Measurements from ENCODE around the gene SLC9A9. TPM values are rescaled to one million over a fixed set of nuclear protein-coding genes. Genes with fewer than 3 reads are reported as not detected.

Gene SLC9A9
- total and polyA plus RNA-seq, 2 experiments from 2014 or later: 2.2 to 6.8 TPM

DNA sequence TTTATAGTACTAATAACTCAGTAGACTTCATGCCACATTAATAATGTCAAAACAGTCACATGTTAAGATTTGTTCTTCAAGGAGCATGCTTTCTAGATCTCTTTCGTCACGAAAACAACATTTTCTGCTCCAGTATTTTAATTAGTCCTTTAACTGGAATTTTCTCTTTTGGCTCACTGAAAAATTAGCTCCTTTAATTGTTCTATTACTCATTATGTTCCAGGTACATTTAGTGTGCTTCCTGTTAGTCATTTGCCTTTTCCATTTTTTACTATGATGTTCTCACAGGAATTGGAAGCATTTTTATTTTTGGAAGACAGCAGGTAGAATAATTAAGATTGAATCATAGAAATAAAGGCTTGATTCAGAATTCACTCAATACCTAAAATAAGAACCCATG, 111.2 kb downstream of the SLC9A9 start:
- Histone ChIP-seq H3K4me3 (no peak overlapping the region), H2AFZ (no peak overlapping the region), H3K79me2 (no peaks in the 10 kb centered on the region), H3K36me3 (replicated peaks; ENCODE audit: insufficient read depth, low read depth) (no peaks in the 10 kb centered on the region), H3K4me1 (ENCODE audit: insufficient read depth) (no peaks in the 10 kb centered on the region), H3K4me2 (no peak overlapping the region), H3K27me3 (no peaks in the 10 kb centered on the region), H4K20me1 (ENCODE audit: insufficient read depth, poor library complexity, severe bottlenecking) (no peaks in the 10 kb centered on the region), H3K27ac (no peak overlapping the region), H3K9me2 (replicated peaks; ENCODE audit: insufficient read depth) (no peaks in the 10 kb centered on the region), H3K9me3 (ENCODE audit: low read depth) (no peaks in the 10 kb centered on the region)
- no peak for DNase-seq (ENCODE audit: low spot score)
- TF ChIP-seq EZH2phosphoT487 (IDR thresholded peaks at IDR 0.05; ENCODE audit: low read depth, severe bottlenecking, unreplicated experiment) (no peak), EZH2 (IDR thresholded peaks at IDR 0.05; ENCODE audit: borderline replicate concordance) (no peak)
- TF ChIP-seq, protein P1, sequence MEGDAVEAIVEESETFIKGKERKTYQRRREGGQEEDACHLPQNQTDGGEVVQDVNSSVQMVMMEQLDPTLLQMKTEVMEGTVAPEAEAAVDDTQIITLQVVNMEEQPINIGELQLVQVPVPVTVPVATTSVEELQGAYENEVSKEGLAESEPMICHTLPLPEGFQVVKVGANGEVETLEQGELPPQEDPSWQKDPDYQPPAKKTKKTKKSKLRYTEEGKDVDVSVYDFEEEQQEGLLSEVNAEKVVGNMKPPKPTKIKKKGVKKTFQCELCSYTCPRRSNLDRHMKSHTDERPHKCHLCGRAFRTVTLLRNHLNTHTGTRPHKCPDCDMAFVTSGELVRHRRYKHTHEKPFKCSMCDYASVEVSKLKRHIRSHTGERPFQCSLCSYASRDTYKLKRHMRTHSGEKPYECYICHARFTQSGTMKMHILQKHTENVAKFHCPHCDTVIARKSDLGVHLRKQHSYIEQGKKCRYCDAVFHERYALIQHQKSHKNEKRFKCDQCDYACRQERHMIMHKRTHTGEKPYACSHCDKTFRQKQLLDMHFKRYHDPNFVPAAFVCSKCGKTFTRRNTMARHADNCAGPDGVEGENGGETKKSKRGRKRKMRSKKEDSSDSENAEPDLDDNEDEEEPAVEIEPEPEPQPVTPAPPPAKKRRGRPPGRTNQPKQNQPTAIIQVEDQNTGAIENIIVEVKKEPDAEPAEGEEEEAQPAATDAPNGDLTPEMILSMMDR (IDR thresholded peaks at IDR 0.05; ENCODE audit: poor library complexity): no peak
- WGBS (ENCODE audit: low lambda C conversion rate, missing lambda C conversion rate): 96% methylated on average over 2 of the region's 2 CpGs

DNA sequence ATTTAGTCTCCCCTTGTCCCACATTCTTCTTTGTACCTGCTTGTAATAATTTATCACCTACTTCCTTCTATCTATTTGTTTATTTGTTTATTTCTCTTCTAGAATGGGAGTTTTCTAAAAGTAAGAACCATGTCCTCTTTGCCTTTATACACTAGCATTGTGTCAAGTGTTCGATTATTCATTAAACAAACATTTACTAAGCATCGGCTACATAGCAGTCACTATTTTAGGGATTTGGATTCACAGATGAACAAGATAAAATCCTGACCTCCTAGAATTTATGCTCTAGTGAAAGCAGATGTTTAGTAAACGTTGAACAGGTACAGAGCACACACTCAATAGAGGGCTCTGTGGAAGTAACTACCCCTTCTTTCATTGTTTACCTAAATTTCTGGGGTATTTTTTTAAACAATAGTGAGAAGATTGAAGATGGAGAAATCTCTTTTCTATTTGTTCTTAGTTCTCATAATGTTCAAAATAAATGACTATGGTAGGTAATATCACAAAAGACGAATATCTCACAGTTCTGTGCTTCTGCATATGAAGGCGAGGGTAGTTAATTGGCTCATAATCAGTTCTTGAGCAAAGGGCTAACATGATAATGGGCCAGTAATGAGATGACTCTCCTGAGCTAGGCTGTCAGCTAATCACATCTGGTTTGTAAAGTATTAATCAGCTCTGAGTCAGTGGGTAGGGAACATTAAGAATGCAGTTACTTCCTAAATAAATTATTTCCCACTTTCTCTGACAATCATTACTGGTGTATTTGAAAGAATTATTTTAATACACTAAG, 111.9 kb downstream of the SLC9A9 start:
- Histone ChIP-seq H4K20me1 (ENCODE audit: insufficient read depth, poor library complexity, severe bottlenecking) (no peaks in the 10 kb centered on the region), H3K27me3 (no peaks in the 10 kb centered on the region), H2AFZ (no peak overlapping the region), H3K79me2 (no peaks in the 10 kb centered on the region), H3K36me3 (replicated peaks; ENCODE audit: insufficient read depth, low read depth) (no peaks in the 10 kb centered on the region), H3K9me2 (replicated peaks; ENCODE audit: insufficient read depth) (no peaks in the 10 kb centered on the region), H3K9me3 (ENCODE audit: low read depth) (no peaks in the 10 kb centered on the region), H3K4me1 (ENCODE audit: insufficient read depth) (no peaks in the 10 kb centered on the region), H3K27ac (no peak overlapping the region), H3K4me2 (no peak overlapping the region), H3K4me3 (no peak overlapping the region)
- TF ChIP-seq EZH2 (IDR thresholded peaks at IDR 0.05; ENCODE audit: borderline replicate concordance): no peak
- TF ChIP-seq, protein P1 (IDR thresholded peaks at IDR 0.05; ENCODE audit: poor library complexity): no peak
- TF ChIP-seq EZH2phosphoT487 (IDR thresholded peaks at IDR 0.05; ENCODE audit: low read depth, severe bottlenecking, unreplicated experiment): no peak
- 68% methylated on average over 5 of the region's 5 CpGs for WGBS (ENCODE audit: low lambda C conversion rate, missing lambda C conversion rate)
- no peak for DNase-seq (ENCODE audit: low spot score)

DNA sequence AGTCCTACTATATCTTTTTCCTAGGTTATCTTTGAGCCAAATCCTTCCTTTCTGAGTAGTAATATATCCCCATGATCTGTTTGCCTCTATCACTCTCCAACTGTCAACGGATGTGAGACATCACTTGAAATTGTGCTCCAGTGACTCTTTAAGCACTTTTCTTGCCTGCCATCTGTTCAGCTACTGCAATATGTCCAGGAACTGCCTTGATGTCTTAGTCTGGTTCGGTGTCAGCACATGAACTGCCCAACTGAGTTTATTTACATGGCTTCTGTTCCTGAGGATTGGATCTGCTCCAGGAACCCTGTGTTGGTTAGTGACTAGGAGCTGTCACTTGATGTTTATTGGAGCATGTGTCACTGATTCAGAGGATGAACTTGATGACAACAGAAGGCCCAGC, 116.5 kb downstream of the SLC9A9 start:
- Histone ChIP-seq H3K4me2 (no peak overlapping the region), H3K9me3 (ENCODE audit: low read depth) (no peaks in the 10 kb centered on the region), H3K9me2 (replicated peaks; ENCODE audit: insufficient read depth) (no peaks in the 10 kb centered on the region), H3K4me1 (ENCODE audit: insufficient read depth) (no peaks in the 10 kb centered on the region), H3K36me3 (replicated peaks; ENCODE audit: insufficient read depth, low read depth) (no peaks in the 10 kb centered on the region), H3K4me3 (no peak overlapping the region), H2AFZ (no peak overlapping the region), H4K20me1 (ENCODE audit: insufficient read depth, poor library complexity, severe bottlenecking) (no peaks in the 10 kb centered on the region), H3K27me3 (no peaks in the 10 kb centered on the region), H3K27ac (no peak overlapping the region), H3K79me2 (no peaks in the 10 kb centered on the region)
- WGBS (ENCODE audit: low lambda C conversion rate, missing lambda C conversion rate): 89% methylated on average over 2 of the region's 2 CpGs
- TF ChIP-seq EZH2phosphoT487 (IDR thresholded peaks at IDR 0.05; ENCODE audit: low read depth, severe bottlenecking, unreplicated experiment) (no peak), EZH2 (IDR thresholded peaks at IDR 0.05; ENCODE audit: borderline replicate concordance) (no peak)
- TF ChIP-seq, protein P1 (IDR thresholded peaks at IDR 0.05; ENCODE audit: poor library complexity): no peak
- no peak for DNase-seq (ENCODE audit: low spot score)
